Measurements from ENCODE around the gene TDRD1.

DNA sequence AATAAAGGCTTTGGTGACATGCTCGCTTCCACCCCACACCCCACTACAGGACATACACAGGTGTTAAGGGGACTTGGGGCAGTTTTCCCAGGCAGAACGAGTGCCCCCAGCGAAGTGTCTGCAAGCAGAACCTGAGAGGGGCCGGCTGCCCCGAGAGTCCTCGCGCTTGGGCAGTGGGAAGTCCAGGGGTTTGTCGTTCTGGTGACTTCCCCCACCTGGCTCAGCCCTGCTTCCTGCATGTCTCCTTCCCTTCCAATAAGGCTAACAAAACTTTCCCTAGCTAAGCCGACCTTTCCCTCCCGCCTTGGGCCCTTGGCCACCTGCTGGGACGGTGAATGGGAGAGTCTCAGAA lies 60.8 kb downstream of the TDRD1 start:
- TF ChIP-seq, protein P1, sequence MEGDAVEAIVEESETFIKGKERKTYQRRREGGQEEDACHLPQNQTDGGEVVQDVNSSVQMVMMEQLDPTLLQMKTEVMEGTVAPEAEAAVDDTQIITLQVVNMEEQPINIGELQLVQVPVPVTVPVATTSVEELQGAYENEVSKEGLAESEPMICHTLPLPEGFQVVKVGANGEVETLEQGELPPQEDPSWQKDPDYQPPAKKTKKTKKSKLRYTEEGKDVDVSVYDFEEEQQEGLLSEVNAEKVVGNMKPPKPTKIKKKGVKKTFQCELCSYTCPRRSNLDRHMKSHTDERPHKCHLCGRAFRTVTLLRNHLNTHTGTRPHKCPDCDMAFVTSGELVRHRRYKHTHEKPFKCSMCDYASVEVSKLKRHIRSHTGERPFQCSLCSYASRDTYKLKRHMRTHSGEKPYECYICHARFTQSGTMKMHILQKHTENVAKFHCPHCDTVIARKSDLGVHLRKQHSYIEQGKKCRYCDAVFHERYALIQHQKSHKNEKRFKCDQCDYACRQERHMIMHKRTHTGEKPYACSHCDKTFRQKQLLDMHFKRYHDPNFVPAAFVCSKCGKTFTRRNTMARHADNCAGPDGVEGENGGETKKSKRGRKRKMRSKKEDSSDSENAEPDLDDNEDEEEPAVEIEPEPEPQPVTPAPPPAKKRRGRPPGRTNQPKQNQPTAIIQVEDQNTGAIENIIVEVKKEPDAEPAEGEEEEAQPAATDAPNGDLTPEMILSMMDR (IDR thresholded peaks at IDR 0.05): no peak
- TF ChIP-seq POLR2AphosphoS5 (IDR thresholded peaks at IDR 0.05): no peak

All from sigmoid colon (tissue), 4 donors.